ENCODE measurements around the gene GRAMD1C.
A peak's percentile ranks its signal among the peaks of the same experiment; 100 is the strongest.

Gene GRAMD1C

GRCh38 chr3:113802795-113803455, 35.7 kb upstream of the GRAMD1C start:
- Histone ChIP-seq H2BK15ac (ENCODE audit: low read depth, poor library complexity, severe bottlenecking) (no peak overlapping the region), H3K9ac (ENCODE audit: low read length) (no peak overlapping the region), H2BK12ac (ENCODE audit: low read length in 2 of 2) (no peak overlapping the region), H3K36me3 (ENCODE audit: control insufficient read depth in 1 of 2, insufficient read depth in 2 of 2, low read depth in 1 of 2, low read length in 2 of 2) (peaks cover 9 to 99% of the 10 kb centered on the region in 2 experiments), H3K18ac (ENCODE audit: low read depth in 1 of 2, low read length in 2 of 2) (no peak overlapping the region), H2AK5ac (ENCODE audit: low read length, severe bottlenecking) (no peak overlapping the region), H3K14ac (ENCODE audit: low read length in 2 of 2) (no peak overlapping the region), H2BK5ac (ENCODE audit: low read depth, low read length, poor library complexity, severe bottlenecking) (no peak overlapping the region), H3K27me3 (ENCODE audit: control insufficient read depth in 1 of 2, insufficient read depth in 1 of 2, low read length in 2 of 2) (no peaks in the 10 kb centered on the region), H3K4me3 (ENCODE audit: insufficient read depth in 1 of 2, low read depth in 1 of 2, low read length in 2 of 2) (no peak overlapping the region), H3K9me3 (ENCODE audit: control insufficient read depth, low read length) (no peaks in the 10 kb centered on the region), H2BK120ac (ENCODE audit: low read depth, low read length) (no peak overlapping the region), H3K4me1 (ENCODE audit: control insufficient read depth, insufficient read depth, low read depth, low read length) (peaks cover 8% of the 10 kb centered on the region), H3K27ac (ENCODE audit: low read length, poor library complexity, severe bottlenecking) (no peak overlapping the region), H4K91ac (ENCODE audit: low read length) (no peak overlapping the region), H4K8ac (ENCODE audit: low read length) (no peak overlapping the region), H3K4ac (ENCODE audit: low read depth in 1 of 2, low read length in 2 of 2) (no peak overlapping the region), H3K23ac (ENCODE audit: low read length in 2 of 2) (no peak overlapping the region), H2AFZ (ENCODE audit: low read depth, low read length) (no peak overlapping the region), H3K4me2 (ENCODE audit: low read length, poor library complexity, severe bottlenecking) (no peak overlapping the region), H3K79me1 (replicated peaks; ENCODE audit: low read length, poor library complexity, severe bottlenecking) (peaks cover 3% of the 10 kb centered on the region)
- no CpG with 5 or more reads among the region's 3 CpGs for WGBS
- no peak for DNase-seq

- no peak overlapping the region for H3K9ac ChIP-seq (ENCODE audit: low read length)
- no peak overlapping the region for H4K91ac ChIP-seq (ENCODE audit: low read length)
- no peak overlapping the region for H3K4ac ChIP-seq (ENCODE audit: low read depth in 1 of 2, low read length in 2 of 2)
- DNase-seq, result no peak
- peaks cover 3% of the 10 kb centered on the region for H3K79me1 ChIP-seq (replicated peaks; ENCODE audit: low read length, poor library complexity, severe bottlenecking)
- no peaks in the 10 kb centered on the region for H3K9me3 ChIP-seq (ENCODE audit: control insufficient read depth, low read length)
- no peak overlapping the region for H3K23ac ChIP-seq (ENCODE audit: low read length in 2 of 2)
- no peak overlapping the region for H3K4me3 ChIP-seq (ENCODE audit: insufficient read depth in 1 of 2, low read depth in 1 of 2, low read length in 2 of 2)
- H4K8ac ChIP-seq (ENCODE audit: low read length), result no peak overlapping the region
- no peak overlapping the region for H2BK120ac ChIP-seq (ENCODE audit: low read depth, low read length)
- peaks cover 8% of the 10 kb centered on the region for H3K4me1 ChIP-seq (ENCODE audit: control insufficient read depth, insufficient read depth, low read depth, low read length)
- H2BK5ac ChIP-seq (ENCODE audit: low read depth, low read length, poor library complexity, severe bottlenecking), result no peak overlapping the region
- H2AFZ ChIP-seq (ENCODE audit: low read depth, low read length), result no peak overlapping the region
- no peak overlapping the region for H2BK12ac ChIP-seq (ENCODE audit: low read length in 2 of 2)
- WGBS, result 100% methylated on average over 2 of the region's 4 CpGs
- no peak overlapping the region for H3K18ac ChIP-seq (ENCODE audit: low read depth in 1 of 2, low read length in 2 of 2)
- no peak overlapping the region for H3K14ac ChIP-seq (ENCODE audit: low read length in 2 of 2)
- H3K27ac ChIP-seq (ENCODE audit: low read length, poor library complexity, severe bottlenecking), result peak overlapping the region; percentile 89
- no peaks in the 10 kb centered on the region for H3K27me3 ChIP-seq (ENCODE audit: control insufficient read depth in 1 of 2, insufficient read depth in 1 of 2, low read length in 2 of 2)
- H2AK5ac ChIP-seq (ENCODE audit: low read length, severe bottlenecking), result no peak overlapping the region
- H2BK15ac ChIP-seq (ENCODE audit: low read depth, poor library complexity, severe bottlenecking), result no peak overlapping the region
- peaks cover 9 to 94% of the 10 kb centered on the region in 2 experiments for H3K36me3 ChIP-seq (ENCODE audit: control insufficient read depth in 1 of 2, insufficient read depth in 2 of 2, low read depth in 1 of 2, low read length in 2 of 2)
- no peak overlapping the region for H3K4me2 ChIP-seq (ENCODE audit: low read length, poor library complexity, severe bottlenecking)
Observed at GRCh38 chr3:113804661-113805060, 33.9 kb upstream of the GRAMD1C start.

- peaks cover 9 to 93% of the 10 kb centered on the region in 2 experiments for H3K36me3 ChIP-seq (ENCODE audit: control insufficient read depth in 1 of 2, insufficient read depth in 2 of 2, low read depth in 1 of 2, low read length in 2 of 2)
- H3K27me3 ChIP-seq (ENCODE audit: control insufficient read depth in 1 of 2, insufficient read depth in 1 of 2, low read length in 2 of 2), result no peaks in the 10 kb centered on the region
- no peak overlapping the region for H2AFZ ChIP-seq (ENCODE audit: low read depth, low read length)
- no peak overlapping the region for H4K8ac ChIP-seq (ENCODE audit: low read length)
- no peak overlapping the region for H2BK120ac ChIP-seq (ENCODE audit: low read depth, low read length)
- no peak overlapping the region for H3K14ac ChIP-seq (ENCODE audit: low read length in 2 of 2)
- no peak overlapping the region for H2AK5ac ChIP-seq (ENCODE audit: low read length, severe bottlenecking)
- no peak overlapping the region for H3K18ac ChIP-seq (ENCODE audit: low read depth in 1 of 2, low read length in 2 of 2)
- 96% methylated on average over 2 of the region's 3 CpGs for WGBS
- H2BK12ac ChIP-seq (ENCODE audit: low read length in 2 of 2), result no peak overlapping the region
- H3K9me3 ChIP-seq (ENCODE audit: control insufficient read depth, low read length), result no peaks in the 10 kb centered on the region
- H3K23ac ChIP-seq (ENCODE audit: low read length in 2 of 2), result no peak overlapping the region
- H3K4me2 ChIP-seq (ENCODE audit: low read length, poor library complexity, severe bottlenecking), result no peak overlapping the region
- no peak overlapping the region for H2BK15ac ChIP-seq (ENCODE audit: low read depth, poor library complexity, severe bottlenecking)
- DNase-seq, result no peak
- H4K91ac ChIP-seq (ENCODE audit: low read length), result no peak overlapping the region
- peaks cover 8% of the 10 kb centered on the region for H3K4me1 ChIP-seq (ENCODE audit: control insufficient read depth, insufficient read depth, low read depth, low read length)
- H3K27ac ChIP-seq (ENCODE audit: low read length, poor library complexity, severe bottlenecking), result no peak overlapping the region
- no peak overlapping the region for H3K9ac ChIP-seq (ENCODE audit: low read length)
- H3K4me3 ChIP-seq (ENCODE audit: insufficient read depth in 1 of 2, low read depth in 1 of 2, low read length in 2 of 2), result no peak overlapping the region
- no peak overlapping the region for H3K4ac ChIP-seq (ENCODE audit: low read depth in 1 of 2, low read length in 2 of 2)
- H2BK5ac ChIP-seq (ENCODE audit: low read depth, low read length, poor library complexity, severe bottlenecking), result no peak overlapping the region
- peaks cover 3% of the 10 kb centered on the region for H3K79me1 ChIP-seq (replicated peaks; ENCODE audit: low read length, poor library complexity, severe bottlenecking)
Observed at GRCh38 chr3:113805249-113805648, 33.3 kb upstream of the GRAMD1C start.

GRCh38 chr3:113812854-113813253, 25.7 kb upstream of the GRAMD1C start:
- Histone ChIP-seq H4K8ac (ENCODE audit: low read length) (no peak overlapping the region), H2AK5ac (ENCODE audit: low read length, severe bottlenecking) (no peak overlapping the region), H3K4ac (ENCODE audit: low read depth in 1 of 2, low read length in 2 of 2) (no peak overlapping the region), H3K4me3 (ENCODE audit: insufficient read depth in 1 of 2, low read depth in 1 of 2, low read length in 2 of 2) (no peak overlapping the region), H3K18ac (ENCODE audit: low read depth in 1 of 2, low read length in 2 of 2) (no peak overlapping the region), H2AFZ (ENCODE audit: low read depth, low read length) (no peak overlapping the region), H3K4me1 (ENCODE audit: control insufficient read depth, insufficient read depth, low read depth, low read length) (no peaks in the 10 kb centered on the region), H3K23ac (ENCODE audit: low read length in 2 of 2) (no peak overlapping the region), H2BK120ac (ENCODE audit: low read depth, low read length) (no peak overlapping the region), H3K27ac (ENCODE audit: low read length, poor library complexity, severe bottlenecking) (no peak overlapping the region), H3K4me2 (ENCODE audit: low read length, poor library complexity, severe bottlenecking) (no peak overlapping the region), H3K27me3 (ENCODE audit: control insufficient read depth in 1 of 2, insufficient read depth in 1 of 2, low read length in 2 of 2) (no peaks in the 10 kb centered on the region), H3K14ac (ENCODE audit: low read length in 2 of 2) (no peak overlapping the region), H3K9ac (ENCODE audit: low read length) (no peak overlapping the region), H3K9me3 (ENCODE audit: control insufficient read depth, low read length) (no peaks in the 10 kb centered on the region), H2BK12ac (ENCODE audit: low read length in 2 of 2) (no peak overlapping the region), H4K91ac (ENCODE audit: low read length) (no peak overlapping the region), H3K36me3 (ENCODE audit: control insufficient read depth in 1 of 2, insufficient read depth in 2 of 2, low read depth in 1 of 2, low read length in 2 of 2) (peaks cover 0 to 46% of the 10 kb centered on the region in 2 experiments), H2BK5ac (ENCODE audit: low read depth, low read length, poor library complexity, severe bottlenecking) (no peak overlapping the region), H3K79me1 (replicated peaks; ENCODE audit: low read length, poor library complexity, severe bottlenecking) (no peaks in the 10 kb centered on the region), H2BK15ac (ENCODE audit: low read depth, poor library complexity, severe bottlenecking) (no peak overlapping the region)
- no peak for DNase-seq
- 97% methylated on average over 3 of the region's 3 CpGs for WGBS

Data from mesenchymal stem cell (in vitro differentiated cells and primary cell).